ENCODE measurements around the gene MYL2.

DNA sequence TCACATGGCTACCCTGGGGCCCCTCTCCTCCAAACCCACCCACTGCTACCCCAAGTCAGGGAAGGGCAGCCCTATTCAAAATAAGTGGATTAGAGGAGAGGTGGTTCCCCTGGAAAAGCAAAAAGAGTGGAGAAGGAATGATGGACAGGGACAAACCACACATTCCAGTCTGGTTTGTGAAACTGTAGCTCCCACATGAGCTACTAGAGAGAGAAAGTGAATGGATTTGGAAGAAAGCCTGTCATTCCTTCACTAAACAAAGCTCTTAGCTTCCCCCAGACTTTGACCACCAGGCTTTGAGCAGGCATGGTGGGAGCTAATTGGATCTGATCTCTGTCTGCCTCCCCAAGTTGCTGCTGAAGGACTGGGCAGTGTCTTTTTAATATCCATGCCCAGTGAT is 45.6 kb downstream of the MYL2 start:
- TF ChIP-seq KAT2A (conservative IDR thresholded peaks at IDR 0.05; ENCODE audit: control insufficient read depth, low read depth, low read length) (no peak), SUZ12 (IDR thresholded peaks at IDR 0.05; ENCODE audit: unreplicated experiment) (no peak), TCF12 (IDR thresholded peaks at IDR 0.05; ENCODE audit: low read depth, low read length) (no peak), MYC (IDR thresholded peaks at IDR 0.05; ENCODE audit: insufficient read depth, insufficient read length, insufficient replicate concordance, low read length, severe bottlenecking) (no peak), POLR2AphosphoS2 (IDR thresholded peaks at IDR 0.05; ENCODE audit: low read depth, low read length) (no peak), EZH2 (IDR thresholded peaks at IDR 0.05; ENCODE audit: borderline replicate concordance, control insufficient read depth, low read depth, low read length) (no peak), ZZZ3 (IDR thresholded peaks at IDR 0.05; ENCODE audit: control insufficient read depth, insufficient read length, low read depth) (no peak), ZBTB33 (IDR thresholded peaks at IDR 0.05) (no peak), SIN3A (IDR thresholded peaks at IDR 0.05; ENCODE audit: low read depth, low read length) (no peak), EP300 (IDR thresholded peaks at IDR 0.05; ENCODE audit: borderline replicate concordance in 1 of 2, control insufficient read depth in 1 of 2, low read depth in 2 of 2, low read length in 2 of 2) (no peak)
- TF ChIP-seq, protein P1, sequence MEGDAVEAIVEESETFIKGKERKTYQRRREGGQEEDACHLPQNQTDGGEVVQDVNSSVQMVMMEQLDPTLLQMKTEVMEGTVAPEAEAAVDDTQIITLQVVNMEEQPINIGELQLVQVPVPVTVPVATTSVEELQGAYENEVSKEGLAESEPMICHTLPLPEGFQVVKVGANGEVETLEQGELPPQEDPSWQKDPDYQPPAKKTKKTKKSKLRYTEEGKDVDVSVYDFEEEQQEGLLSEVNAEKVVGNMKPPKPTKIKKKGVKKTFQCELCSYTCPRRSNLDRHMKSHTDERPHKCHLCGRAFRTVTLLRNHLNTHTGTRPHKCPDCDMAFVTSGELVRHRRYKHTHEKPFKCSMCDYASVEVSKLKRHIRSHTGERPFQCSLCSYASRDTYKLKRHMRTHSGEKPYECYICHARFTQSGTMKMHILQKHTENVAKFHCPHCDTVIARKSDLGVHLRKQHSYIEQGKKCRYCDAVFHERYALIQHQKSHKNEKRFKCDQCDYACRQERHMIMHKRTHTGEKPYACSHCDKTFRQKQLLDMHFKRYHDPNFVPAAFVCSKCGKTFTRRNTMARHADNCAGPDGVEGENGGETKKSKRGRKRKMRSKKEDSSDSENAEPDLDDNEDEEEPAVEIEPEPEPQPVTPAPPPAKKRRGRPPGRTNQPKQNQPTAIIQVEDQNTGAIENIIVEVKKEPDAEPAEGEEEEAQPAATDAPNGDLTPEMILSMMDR (IDR thresholded peaks at IDR 0.05 in 2 of 3, conservative IDR thresholded peaks at IDR 0.05 in 1 of 3; ENCODE audit: control insufficient read depth in 2 of 3, extremely low read depth in 1 of 3, insufficient read depth in 1 of 3, low read depth in 3 of 3, low read length in 3 of 3) = no peak
- TF ChIP-seq, protein P2, sequence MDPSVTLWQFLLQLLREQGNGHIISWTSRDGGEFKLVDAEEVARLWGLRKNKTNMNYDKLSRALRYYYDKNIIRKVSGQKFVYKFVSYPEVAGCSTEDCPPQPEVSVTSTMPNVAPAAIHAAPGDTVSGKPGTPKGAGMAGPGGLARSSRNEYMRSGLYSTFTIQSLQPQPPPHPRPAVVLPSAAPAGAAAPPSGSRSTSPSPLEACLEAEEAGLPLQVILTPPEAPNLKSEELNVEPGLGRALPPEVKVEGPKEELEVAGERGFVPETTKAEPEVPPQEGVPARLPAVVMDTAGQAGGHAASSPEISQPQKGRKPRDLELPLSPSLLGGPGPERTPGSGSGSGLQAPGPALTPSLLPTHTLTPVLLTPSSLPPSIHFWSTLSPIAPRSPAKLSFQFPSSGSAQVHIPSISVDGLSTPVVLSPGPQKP (IDR thresholded peaks at IDR 0.05; ENCODE audit: low read depth, low read length) = no peak

All from GM12878 (cell line).